Ureter (tissue), 1 donor: ENCODE measurements around the gene SMIM10. TPM values are rescaled to one million over a fixed set of nuclear protein-coding genes. Genes with fewer than 3 reads are reported as not detected.
A peak's percentile ranks its signal among the peaks of the same experiment; 100 is the strongest.
"Not testable (repeated sequence)": the region's sequence is repeated elsewhere in the genome, so short reads cannot be mapped to it uniquely, and the experiment has no call there.

Experiments
- DNase-seq: peaks from one replicate; pipeline ENCODE4 v3.0.0-alpha.2; 2020; ENCODE audit warnings: low spot score
- total RNA-seq: library from RNA; stranded (reverse); gene quantifications from one replicate; pipeline ENCODE4 v1.2.4, GENCODE V29; 2023
- donor health status: DM: yes; HTN: yes; CAD: no.

The SMIM10 gene
- 8.4 TPM for total RNA-seq

GRCh38 chrX:134990801-134991481 lies at the start of gene SMIM10:
TSS of gene SMIM10 (plus strand) at chrX:134990991. CDS start at chrX:134991096, 105 bp downstream.
- DNase-seq: peak; percentile 79

GRCh38 chrX:134946364-134946763 lies 44.4 kb upstream of the SMIM10 start:
- not testable (repeated sequence) for DNase-seq

- no peak for DNase-seq
These were observed 42.2 kb upstream of the SMIM10 start for GRCh38 chrX:134948333-134949241.

GRCh38 chrX:134949271-134949670 lies 41.5 kb upstream of the SMIM10 start:
- DNase-seq: no peak

GRCh38 chrX:134957836-134958235 lies 33.0 kb upstream of the SMIM10 start:
- DNase-seq: no peak

- DNase-seq: not testable (repeated sequence)
These were observed 30.4 kb upstream of the SMIM10 start for GRCh38 chrX:134960366-134960765.

GRCh38 chrX:134963041-134963440 lies 27.8 kb upstream of the SMIM10 start:
- no peak for DNase-seq

GRCh38 chrX:134969726-134970125 lies 21.1 kb upstream of the SMIM10 start:
- DNase-seq: no peak

GRCh38 chrX:134971926-134972325 lies 18.9 kb upstream of the SMIM10 start:
- DNase-seq: no peak

GRCh38 chrX:134975516-134975915 lies 15.3 kb upstream of the SMIM10 start:
- DNase-seq: no peak

GRCh38 chrX:134981910-134982309 lies 8.9 kb upstream of the SMIM10 start:
- no peak for DNase-seq

- DNase-seq: no peak
These were observed 8.0 kb upstream of the SMIM10 start for GRCh38 chrX:134982748-134983147.

- DNase-seq: no peak
These were observed 5.3 kb upstream of the SMIM10 start for GRCh38 chrX:134985479-134985878.

- no peak for DNase-seq
These were observed 353 bp upstream of the SMIM10 start for GRCh38 chrX:134990475-134990800.

- DNase-seq: no peak
These were observed 6.9 kb downstream of the SMIM10 start for GRCh38 chrX:134997646-134998045.

GRCh38 chrX:134998246-134998645 lies 7.5 kb downstream of the SMIM10 start:
- no peak for DNase-seq

- no peak for DNase-seq
These were observed 8.7 kb downstream of the SMIM10 start for GRCh38 chrX:134999469-134999868.

GRCh38 chrX:135000516-135000915 lies 9.7 kb downstream of the SMIM10 start:
- no peak for DNase-seq

- DNase-seq: peak; percentile 93
These were observed 13.3 kb downstream of the SMIM10 start for GRCh38 chrX:135003876-135004623.

- DNase-seq: no peak
These were observed 15.4 kb downstream of the SMIM10 start for GRCh38 chrX:135006187-135006586.

- DNase-seq: no peak
These were observed 18.3 kb downstream of the SMIM10 start for GRCh38 chrX:135009057-135009610.

GRCh38 chrX:135009838-135010237 lies 19.0 kb downstream of the SMIM10 start:
- DNase-seq: no peak
